ENCODE data around the gene SESTD1.
"Not testable (repeated sequence)": the region's sequence is repeated elsewhere in the genome, so short reads cannot be mapped to it uniquely, and the experiment has no call there.

SESTD1 gene

GRCh38 chr2:179123272-179123662, 141.4 kb downstream of the SESTD1 start:
- DNase-seq = no peak

- no peak for DNase-seq
Measured at GRCh38 chr2:179107737-179108136, 156.9 kb downstream of the SESTD1 start.

- peak in 28 of 56 donors; percentile 1 to 79 (median 31) for DNase-seq
Measured at GRCh38 chr2:179106676-179107428, 157.8 kb downstream of the SESTD1 start.

- DNase-seq = no peak
Measured at GRCh38 chr2:179106342-179106675, 158.3 kb downstream of the SESTD1 start.

GRCh38 chr2:179104736-179105135, 159.9 kb downstream of the SESTD1 start:
- no peak for DNase-seq

GRCh38 chr2:179098080-179098689, 166.4 kb downstream of the SESTD1 start:
- no peak for DNase-seq

GRCh38 chr2:179097131-179097530, 167.5 kb downstream of the SESTD1 start:
- no peak for DNase-seq

GRCh38 chr2:179096090-179096489, 168.5 kb downstream of the SESTD1 start:
- DNase-seq = no peak

- not testable (repeated sequence) for DNase-seq
Measured at GRCh38 chr2:179092912-179093311, 171.7 kb downstream of the SESTD1 start.

GRCh38 chr2:179082697-179083096, 181.9 kb downstream of the SESTD1 start:
- DNase-seq = no peak

GRCh38 chr2:179081954-179082353, 182.7 kb downstream of the SESTD1 start:
- DNase-seq = no peak

GRCh38 chr2:179072527-179072926, 192.1 kb downstream of the SESTD1 start:
- no peak for DNase-seq

- no peak for DNase-seq
Measured at GRCh38 chr2:179071810-179072355, 192.7 kb downstream of the SESTD1 start.

GRCh38 chr2:179070895-179071294, 193.7 kb downstream of the SESTD1 start:
- no peak for DNase-seq

GRCh38 chr2:179069685-179070084, 194.9 kb downstream of the SESTD1 start:
- DNase-seq = no peak

GRCh38 chr2:179068991-179069643, 195.5 kb downstream of the SESTD1 start:
- DNase-seq = no peak

- no peak for DNase-seq
Measured at GRCh38 chr2:179059026-179059700, 205.5 kb downstream of the SESTD1 start.

GRCh38 chr2:179057737-179058136, 206.9 kb downstream of the SESTD1 start:
- DNase-seq = no peak

GRCh38 chr2:179053568-179053967, 211.1 kb downstream of the SESTD1 start:
- not testable (repeated sequence) for DNase-seq

All from amygdala (tissue), 56 donors.